ENCODE data around the gene BICDL1. TPM values are rescaled to one million over a fixed set of nuclear protein-coding genes. Genes with fewer than 3 reads are reported as not detected.
"Not testable (repeated sequence)": the region's sequence is repeated elsewhere in the genome, so short reads cannot be mapped to it uniquely, and the experiment has no call there.

BICDL1 gene
- total RNA-seq, 1 experiment from 2014 or later, result 18.2 TPM

- ChIA-PET POLR2A (no interaction called here), RAD21 (ENCODE audit: low non-redundant PET in 1 of 2, low total read pairs in 2 of 2, uncharacterized antibody in 2 of 2, unreplicated experiment in 2 of 2) (no interaction called here), CTCF (no interaction called here)
- Histone ChIP-seq H3K4me2 (ENCODE audit: low read length) (no peak overlapping the region), H3K27me3 (ENCODE audit: insufficient read depth, low read length) (no peaks in the 10 kb centered on the region), H3K9me2 (ENCODE audit: insufficient read depth) (no peaks in the 10 kb centered on the region), H3K9me3 (ENCODE audit: control insufficient read depth in 1 of 2, insufficient read depth in 1 of 2, low read depth in 1 of 2, low read length in 2 of 2) (no peaks in the 10 kb centered on the region), H3K9ac (ENCODE audit: low read length) (no peak overlapping the region), H3K36me3 (ENCODE audit: control insufficient read depth in 1 of 2, insufficient read depth in 2 of 2, low read length in 2 of 2) (no peaks in the 10 kb centered on the region), H3K79me2 (ENCODE audit: insufficient read depth, low read length) (no peaks in the 10 kb centered on the region), H3K27ac (ENCODE audit: low read depth, low read length) (no peak overlapping the region), H3K4me1 (ENCODE audit: control insufficient read depth in 1 of 2, insufficient read depth in 2 of 2, low read length in 2 of 2) (peaks cover 3 to 23% of the 10 kb centered on the region in 2 experiments; a peak in 3 of 4 replicates), H3K4me3 (replicated peaks in 1 of 2; ENCODE audit: low read depth in 1 of 2, low read length in 2 of 2) (no peak overlapping the region), H4K20me1 (ENCODE audit: insufficient read depth) (no peaks in the 10 kb centered on the region), H2AFZ (ENCODE audit: low read depth, low read length, poor library complexity, severe bottlenecking) (no peak overlapping the region)
- intact Hi-C loops (cut with micrococcal nuclease), result no loop called here
- DNase-seq (ENCODE audit: low read depth, low spot score), result no peak
- no peak for TF ChIP-seq CBX3 (IDR thresholded peaks at IDR 0.05; ENCODE audit: low read depth)
- TF ChIP-seq JUND (IDR thresholded peaks at IDR 0.05), result no peak
- TF ChIP-seq FOSL1 (IDR thresholded peaks at IDR 0.05; ENCODE audit: low read depth), result no peak
- TF ChIP-seq ZNF274 (IDR thresholded peaks at IDR 0.05; ENCODE audit: low read depth, low read length), result no peak
- no peak for TF ChIP-seq SP1 (IDR thresholded peaks at IDR 0.05; ENCODE audit: low read depth)
- no TSS peak for BruUV-seq (replicated peaks)
- no peak for ATAC-seq
These were observed 52.6 kb downstream of the BICDL1 start for GRCh38 chr12:120041386-120042231.

- H3K36me3 ChIP-seq (ENCODE audit: control insufficient read depth in 1 of 2, insufficient read depth in 2 of 2, low read length in 2 of 2); H3K4me2 ChIP-seq (ENCODE audit: low read length); H4K20me1 ChIP-seq (ENCODE audit: insufficient read depth); H2AFZ ChIP-seq (ENCODE audit: low read depth, low read length, poor library complexity, severe bottlenecking); DNase-seq (ENCODE audit: low read depth, low spot score); ATAC-seq; RAD21 ChIA-PET (ENCODE audit: low non-redundant PET in 1 of 2, low total read pairs in 2 of 2, uncharacterized antibody in 2 of 2, unreplicated experiment in 2 of 2); intact Hi-C loops (cut with micrococcal nuclease); BruUV-seq (replicated peaks); H3K27ac ChIP-seq (ENCODE audit: low read depth, low read length); POLR2A ChIA-PET; CTCF ChIA-PET; H3K4me1 ChIP-seq (ENCODE audit: control insufficient read depth in 1 of 2, insufficient read depth in 2 of 2, low read length in 2 of 2); H3K4me3 ChIP-seq (replicated peaks in 1 of 2; ENCODE audit: low read depth in 1 of 2, low read length in 2 of 2); H3K79me2 ChIP-seq (ENCODE audit: insufficient read depth, low read length); H3K27me3 ChIP-seq (ENCODE audit: insufficient read depth, low read length); H3K9me2 ChIP-seq (ENCODE audit: insufficient read depth); H3K9me3 ChIP-seq (ENCODE audit: control insufficient read depth in 1 of 2, insufficient read depth in 1 of 2, low read depth in 1 of 2, low read length in 2 of 2); H3K9ac ChIP-seq (ENCODE audit: low read length): not testable (repeated sequence)
These were observed 56.3 kb downstream of the BICDL1 start for GRCh38 chr12:120045367-120045766.
